ENCODE results near the gene ZNF668.

The ZNF668 gene

GRCh38 chr16:31088459-31089183, 14.6 kb upstream of the ZNF668 start, which contains the start of gene PRSS53:
Gene PRSS53 (minus strand): TSS chr16:31088943. CDS start chr16:31088809, 134 bp downstream.
- H3K4me3 ChIP-seq (ENCODE audit: low read depth, low read length), result no peak within 1 kb of the TSS
- TF ChIP-seq CTCF (IDR thresholded peaks at IDR 0.05; ENCODE audit: insufficient read depth, low read depth, low read length, missing control alignments), result no peak
- DNase-seq (ENCODE audit: low read depth), result no peak

- TF ChIP-seq CTCF (IDR thresholded peaks at IDR 0.05; ENCODE audit: insufficient read depth, low read depth, low read length, missing control alignments), result no peak
- DNase-seq (ENCODE audit: low read depth), result no peak
- no peak overlapping the region for H3K4me3 ChIP-seq (ENCODE audit: low read depth, low read length)
Observed at GRCh38 chr16:31087971-31088370, 13.9 kb upstream of the ZNF668 start.

GRCh38 chr16:31087481-31087880, 13.4 kb upstream of the ZNF668 start:
- DNase-seq (ENCODE audit: low read depth), result no peak
- H3K4me3 ChIP-seq (ENCODE audit: low read depth, low read length), result no peak overlapping the region
- no peak for TF ChIP-seq CTCF (IDR thresholded peaks at IDR 0.05; ENCODE audit: insufficient read depth, low read depth, low read length, missing control alignments)

GRCh38 chr16:31086629-31086906, 12.5 kb upstream of the ZNF668 start:
- DNase-seq (ENCODE audit: low read depth), result no peak
- no peak for TF ChIP-seq CTCF (IDR thresholded peaks at IDR 0.05; ENCODE audit: insufficient read depth, low read depth, low read length, missing control alignments)
- H3K4me3 ChIP-seq (ENCODE audit: low read depth, low read length), result no peak overlapping the region

GRCh38 chr16:31085873-31086628, 12.0 kb upstream of the ZNF668 start:
- DNase-seq (ENCODE audit: low read depth), result no peak
- H3K4me3 ChIP-seq (ENCODE audit: low read depth, low read length), result no peak overlapping the region
- TF ChIP-seq CTCF (IDR thresholded peaks at IDR 0.05; ENCODE audit: insufficient read depth, low read depth, low read length, missing control alignments), result no peak

GRCh38 chr16:31085411-31085810, 11.4 kb upstream of the ZNF668 start:
- no peak overlapping the region for H3K4me3 ChIP-seq (ENCODE audit: low read depth, low read length)
- no peak for DNase-seq (ENCODE audit: low read depth)
- TF ChIP-seq CTCF (IDR thresholded peaks at IDR 0.05; ENCODE audit: insufficient read depth, low read depth, low read length, missing control alignments), result no peak
